Pancreas (tissue), 10 donors: ENCODE data around the gene CD74. TPM values are rescaled to one million over a fixed set of nuclear protein-coding genes. Genes with fewer than 3 reads are reported as not detected.
A peak's percentile ranks its signal among the peaks of the same experiment; 100 is the strongest.

Source experiments
- ATAC-seq, 4 donors: fragments of 200-7000 bp; cut with Tn5 transposase; one replicate each; pipeline versions ENCODE4 v1.8.0 to v1.9.1; 2020; ENCODE audit warnings: mild to moderate bottlenecking in 4 of 4, moderate library complexity in 4 of 4
- DNase-seq, 6 donors: peaks; one replicate each; pipeline ENCODE4 v3.0.0-alpha.2; 2020
- FAIRE-seq: peaks from 2 replicates; lab custom pipeline; 2012; peaks lifted over from hg19 to GRCh38; lab: Jason Lieb, UNC
- H3K27ac ChIP-seq, 4 donors: fragments of 200-600 bp; sonication (generic); 1 replicate in 3 of 4; 2 replicates in 1 of 4; pipeline versions ENCODE4 v1.5.0 to v1.8.0; 2020
- H3K27me3 ChIP-seq, 4 donors: fragments of 200-600 bp; one replicate each; pipeline ENCODE4 v1.8.0; 2021
- H3K36me3 ChIP-seq, 3 donors: fragments of 200-600 bp; sonication (generic) in 1 of 3; one replicate each; pipeline versions ENCODE4 v1.5.0 to v1.8.0; 2020 to 2021
- H3K4me1 ChIP-seq, 3 donors: fragments of 200-600 bp; one replicate each; pipeline ENCODE4 v1.8.0; 2021
- H3K4me3 ChIP-seq, 4 donors: fragments of 200-600 bp; sonication (generic) in 2 of 4; one replicate each; pipeline versions ENCODE4 v1.5.0 to v1.8.0; 2020 to 2021
- H3K9me3 ChIP-seq, 4 donors: fragments of 200-600 bp; one replicate each; pipeline ENCODE4 v1.8.0; 2021
- CTCF ChIP-seq, 4 donors: fragments of 200-600 bp; sonication (generic) in 3 of 4; IDR thresholded peaks; one replicate each; pipeline versions ENCODE4 v1.5.0 to v1.8.0; 2021; ENCODE audit warnings: antibody characterized with exemption in 4 of 4
- WGBS, 2 donors: extraction: QIAGEN DNeasy Blood & Tissue Kit; methylation state at CpG; one replicate each; pipeline ENCODE4 v1.1.7; 2013; 5-methylcytosine and 5-hydroxymethylcytosine counted together
- intact Hi-C, 3 donors: fragments of 100-400 bp; cut with DNase I; formaldehyde crosslinking; loops; one replicate each; pipeline versions ENCODE4 v1.11.1 to v1.14.2; 2022
- polyA plus RNA-seq, 2 donors: library from polyadenylated mRNA; stranded (reverse); fragments of 200-250 nt; gene quantifications; one replicate each; pipeline ENCODE4 v1.2.3, GENCODE V29; 2013
- total RNA-seq, 6 donors: library from RNA; stranded (reverse); fragmentation: NEBNext Ultra II Directional in 4 of 6; extraction: Animal tissue kit (Norgen Biotek cat#: 25700) in 4 of 6; gene quantifications; one replicate each; pipeline versions ENCODE4 v1.2.1 to v1.2.4, GENCODE V29; 2021 to 2023
- donor health status: healthy with polysubstance abuse.
- donor health status: DM: no; HTN: no; CAD: no; lungs with moderate emphysema.
- donor health status: DM: no; HTN: no; CAD: no.
- donor health status: control.
- donor health status: control.
- donor health status: Bipolar disorder and iron deficiency.
- donor health status: DM: yes; HTN: yes; CAD: no.
- donor health status: DM: no; HTN: no; CAD: no.
- donor health status: DM: no; HTN: no; CAD: no.
- donor health status: DM: yes; HTN: yes; CAD: no.

The CD74 gene
- total and polyA plus RNA-seq, 8 donors = 67.2 to 1,206 (median 139) TPM

- intact Hi-C loops = no loop called here
- H3K9me3 ChIP-seq = no peaks in the 10 kb centered on the region
- H3K4me1 ChIP-seq = no peaks in the 10 kb centered on the region
- no peak overlapping the region for H3K4me3 ChIP-seq
- 73 to 78% methylated on average over 3 of the region's 3 CpGs for WGBS, 2 donors
- TF ChIP-seq CTCF (IDR thresholded peaks at IDR 0.05) = no peak
- ATAC-seq (no peak), DNase-seq (no peak), FAIRE-seq (no peak)
- H3K27me3 ChIP-seq = no peaks in the 10 kb centered on the region
- peaks cover 3 to 21% (median 10%) of the 10 kb centered on the region in 3 donors for H3K36me3 ChIP-seq
- no peak overlapping the region for H3K27ac ChIP-seq
Measured at GRCh38 chr5:150401076-150401375, 11.7 kb downstream of the CD74 start.

- FAIRE-seq (no peak), DNase-seq (no peak), ATAC-seq (no peak)
- 86% methylated on average over 12 of the region's 12 CpGs for WGBS, 2 donors
- H3K4me1 ChIP-seq = no peaks in the 10 kb centered on the region
- no peak for TF ChIP-seq CTCF (IDR thresholded peaks at IDR 0.05)
- intact Hi-C loops = no loop called here
- H3K27me3 ChIP-seq = no peaks in the 10 kb centered on the region
- peaks cover 3 to 24% (median 10%) of the 10 kb centered on the region in 3 donors for H3K36me3 ChIP-seq
- H3K27ac ChIP-seq = no peak overlapping the region
- H3K4me3 ChIP-seq = no peak overlapping the region
- H3K9me3 ChIP-seq = no peaks in the 10 kb centered on the region
Measured at GRCh38 chr5:150400316-150401075, 12.2 kb downstream of the CD74 start.

GRCh38 chr5:150399524-150400211 is 13.0 kb downstream of the CD74 start:
- no peak overlapping the region for H3K27ac ChIP-seq

GRCh38 chr5:150398722-150399523 is 13.8 kb downstream of the CD74 start:
- Histone ChIP-seq H3K4me3 (no peak overlapping the region), H3K27me3 (no peaks in the 10 kb centered on the region), H3K36me3 (peaks cover 3 to 29% (median 10%) of the 10 kb centered on the region in 3 donors), H3K9me3 (no peaks in the 10 kb centered on the region), H3K4me1 (no peaks in the 10 kb centered on the region), H3K27ac (no peak overlapping the region)
- ATAC-seq (no peak), FAIRE-seq (no peak), DNase-seq (no peak)
- TF ChIP-seq CTCF (IDR thresholded peaks at IDR 0.05) = peak in 1 of 4 donors; percentile 14
- intact Hi-C loops = no loop called here
- 81 to 86% methylated on average over 12 of the region's 12 CpGs for WGBS, 2 donors

More at GRCh38 chr5:150399524-150400211, 13.0 kb downstream of the CD74 start:
- no peak for TF ChIP-seq CTCF (IDR thresholded peaks at IDR 0.05)
- DNase-seq (no peak), ATAC-seq (no peak), FAIRE-seq (no peak)
- WGBS, 2 donors = 88 to 91% methylated on average over 11 of the region's 11 CpGs
- intact Hi-C loops = no loop called here
- H3K4me1 ChIP-seq = no peaks in the 10 kb centered on the region
- H3K36me3 ChIP-seq = peaks cover 3 to 24% (median 10%) of the 10 kb centered on the region in 3 donors
- H3K27me3 ChIP-seq = no peaks in the 10 kb centered on the region
- no peaks in the 10 kb centered on the region for H3K9me3 ChIP-seq
- H3K4me3 ChIP-seq = no peak overlapping the region
